HG02763 (cell line): ENCODE results near the gene KIF1A.

Experiments
- ATAC-seq: cut with Tn5 transposase; IDR thresholded peaks from one replicate; pipeline ENCODE4 v1.9.1; 2021; ENCODE audit warnings: mild to moderate bottlenecking, moderate library complexity; ENCODE audit not compliant: unreplicated experiment

Gene KIF1A

GRCh38 chr2:240819126-240819857, 727 bp downstream of the KIF1A start:
- ATAC-seq, result no peak

GRCh38 chr2:240818293-240819125, 1.5 kb downstream of the KIF1A start:
- ATAC-seq, result no peak

GRCh38 chr2:240817496-240818292, 2.3 kb downstream of the KIF1A start:
- ATAC-seq, result no peak

- no peak for ATAC-seq
Measured at GRCh38 chr2:240816584-240817495, 3.2 kb downstream of the KIF1A start.

- no peak for ATAC-seq
Measured at GRCh38 chr2:240815761-240816583, 4.0 kb downstream of the KIF1A start.

GRCh38 chr2:240814946-240815760, 4.9 kb downstream of the KIF1A start:
- no peak for ATAC-seq

GRCh38 chr2:240814280-240814679, 5.7 kb downstream of the KIF1A start:
- no peak for ATAC-seq

- ATAC-seq, result no peak
Measured at GRCh38 chr2:240813231-240813921, 6.6 kb downstream of the KIF1A start.

GRCh38 chr2:240812721-240813120, 7.3 kb downstream of the KIF1A start:
- no peak for ATAC-seq

- ATAC-seq, result no peak
Measured at GRCh38 chr2:240812301-240812680, 7.7 kb downstream of the KIF1A start.

GRCh38 chr2:240811346-240812300, 8.4 kb downstream of the KIF1A start:
- ATAC-seq, result no peak

- ATAC-seq, result no peak
Measured at GRCh38 chr2:240810621-240811020, 9.4 kb downstream of the KIF1A start.

- no peak for ATAC-seq
Measured at GRCh38 chr2:240810199-240810598, 9.8 kb downstream of the KIF1A start.

- ATAC-seq, result no peak
Measured at GRCh38 chr2:240809276-240809675, 10.7 kb downstream of the KIF1A start.

- ATAC-seq, result no peak
Measured at GRCh38 chr2:240806459-240806858, 13.6 kb downstream of the KIF1A start.

GRCh38 chr2:240806006-240806405, 14.0 kb downstream of the KIF1A start:
- ATAC-seq, result no peak

GRCh38 chr2:240803191-240803590, 16.8 kb downstream of the KIF1A start:
- ATAC-seq, result no peak
